GM21526 (cell line): Measurements from ENCODE around the gene PSMG2.
"Not testable (repeated sequence)": the region's sequence is repeated elsewhere in the genome, so short reads cannot be mapped to it uniquely, and the experiment has no call there.

Experiments
- ATAC-seq: cut with Tn5 transposase; IDR thresholded peaks from one replicate; pipeline ENCODE4 v1.9.1; 2021; ENCODE audit warnings: moderate library complexity; ENCODE audit not compliant: unreplicated experiment, low FRiP score

Gene PSMG2

DNA sequence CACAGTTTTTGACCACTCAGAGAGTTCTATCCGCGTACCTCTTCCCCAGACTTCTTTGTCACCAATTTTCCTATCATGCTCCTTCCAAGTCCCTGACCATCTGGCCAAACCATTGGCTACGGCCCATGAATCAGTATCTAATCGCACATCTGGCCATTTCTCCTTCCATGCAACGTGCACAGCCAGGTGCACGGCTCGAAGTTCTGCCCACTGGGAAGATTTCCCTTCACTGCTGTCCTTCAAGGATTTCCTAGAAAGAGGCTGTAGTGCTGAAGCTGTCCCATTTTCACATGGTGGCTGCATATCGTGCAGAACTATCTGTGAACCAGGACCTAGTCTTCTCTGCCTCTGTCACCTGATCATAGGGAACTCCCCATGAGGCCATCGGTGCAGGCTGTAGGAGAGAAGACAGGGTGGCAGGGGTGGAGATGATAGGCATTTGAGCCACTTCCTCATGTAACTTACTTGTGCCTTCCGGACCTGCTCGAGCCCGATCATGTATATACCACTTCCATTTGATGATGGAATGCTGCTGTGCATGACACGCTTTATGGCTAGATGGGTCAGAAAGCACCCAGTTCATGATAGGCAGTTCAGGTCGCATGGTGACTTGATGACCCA, 53.9 kb downstream of the PSMG2 start:
- not testable (repeated sequence) for ATAC-seq

- ATAC-seq: not testable (repeated sequence)
Measured at GRCh38 chr18:12758566-12758965, 55.7 kb downstream of the PSMG2 start.

- no peak for ATAC-seq
Measured at GRCh38 chr18:12765126-12765525, 62.3 kb downstream of the PSMG2 start.

DNA sequence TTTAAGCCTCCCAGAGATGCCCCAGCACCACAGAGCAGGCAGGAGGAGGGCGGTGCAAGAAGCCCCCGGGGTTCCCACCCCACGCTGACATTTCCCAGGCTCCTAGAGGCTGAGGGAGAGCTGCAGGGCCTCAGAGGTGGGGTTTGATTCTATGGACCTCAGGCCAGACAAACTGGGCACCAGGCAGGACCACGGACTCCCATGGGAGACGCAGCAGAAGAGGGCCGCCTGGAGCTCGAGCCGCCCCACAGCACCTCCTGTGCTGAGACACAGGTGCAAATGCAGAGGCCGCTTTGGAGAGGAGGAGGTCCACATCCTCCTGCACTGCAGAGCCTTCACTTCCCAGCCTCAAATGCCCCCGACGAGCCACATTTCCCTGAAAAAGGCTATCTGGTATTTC, 62.7 kb downstream of the PSMG2 start:
- no peak for ATAC-seq

DNA sequence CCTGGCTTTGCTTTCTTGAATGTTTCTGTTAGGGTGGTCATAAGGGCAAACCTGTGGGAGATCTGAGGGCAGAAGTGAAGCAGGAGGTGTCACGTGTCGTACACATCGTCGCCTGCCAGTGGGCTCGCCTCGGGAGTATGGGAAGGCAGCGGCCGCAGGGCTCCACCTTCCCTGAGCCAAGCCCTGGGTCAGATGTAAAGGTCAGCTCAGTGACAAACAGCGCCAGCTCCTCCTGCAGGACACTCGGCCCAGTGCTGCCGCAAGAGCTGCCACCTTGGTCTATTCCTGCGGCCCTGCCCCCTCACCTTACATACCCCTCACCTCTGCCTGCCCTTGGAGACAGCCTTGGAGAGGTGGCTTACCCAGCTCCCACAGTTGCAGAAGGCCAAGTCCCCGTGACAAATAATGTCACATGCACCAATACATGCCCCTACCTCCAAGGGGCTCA, 64.2 kb downstream of the PSMG2 start:
- no peak for ATAC-seq

DNA sequence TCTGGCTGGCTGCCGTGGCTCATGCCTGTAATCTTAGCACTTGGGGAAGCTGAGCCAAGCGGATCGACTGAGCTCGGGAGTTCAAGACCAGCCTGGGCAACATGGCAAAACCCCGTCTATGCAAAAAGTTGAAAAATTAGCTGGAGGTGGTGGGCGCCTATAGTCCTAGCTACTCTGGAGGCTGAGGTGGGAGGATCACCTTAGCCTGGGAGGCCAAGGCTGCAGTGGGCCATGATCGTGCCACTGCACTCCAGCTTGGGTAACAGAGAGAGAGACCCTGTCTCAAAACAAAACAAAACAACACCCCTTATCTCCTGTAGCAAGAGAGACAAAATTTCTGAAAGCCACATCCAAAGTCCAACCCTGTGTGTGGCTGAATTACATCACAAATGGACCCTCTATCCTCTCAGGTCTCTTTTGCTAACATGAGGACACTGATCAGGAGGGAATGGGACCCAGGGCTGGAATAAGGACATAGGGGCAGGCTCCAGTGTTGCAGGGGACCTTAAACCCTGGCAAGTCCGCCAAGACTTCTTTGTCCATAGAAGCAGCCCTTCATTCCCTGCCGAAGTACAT, 64.8 kb downstream of the PSMG2 start:
- ATAC-seq: no peak

DNA sequence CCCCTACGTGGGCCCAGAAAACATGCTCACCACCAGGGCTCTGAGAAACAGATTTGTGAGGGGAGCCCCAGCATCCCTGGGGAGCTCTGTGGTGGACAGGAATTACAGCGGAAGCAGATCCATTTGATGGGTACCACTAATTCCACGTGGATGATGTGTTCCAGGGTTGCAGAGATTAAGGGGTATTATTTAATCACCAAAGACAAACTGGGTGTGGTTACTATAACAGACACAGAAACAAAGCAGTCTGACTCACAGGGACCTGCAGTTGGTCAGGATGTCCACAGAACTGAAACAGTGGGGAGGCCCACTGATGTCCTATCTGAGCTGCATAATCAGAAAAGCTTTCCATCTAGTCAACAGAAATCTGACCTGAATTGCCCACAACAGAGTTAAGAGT, 65.8 kb downstream of the PSMG2 start:
- ATAC-seq: no peak

GRCh38 chr18:12769136-12769535, 66.3 kb downstream of the PSMG2 start:
- no peak for ATAC-seq

- ATAC-seq: no peak
Measured at GRCh38 chr18:12769644-12770440, 67.0 kb downstream of the PSMG2 start.

- ATAC-seq: no peak
Measured at GRCh38 chr18:12770469-12771219, 67.8 kb downstream of the PSMG2 start.

DNA sequence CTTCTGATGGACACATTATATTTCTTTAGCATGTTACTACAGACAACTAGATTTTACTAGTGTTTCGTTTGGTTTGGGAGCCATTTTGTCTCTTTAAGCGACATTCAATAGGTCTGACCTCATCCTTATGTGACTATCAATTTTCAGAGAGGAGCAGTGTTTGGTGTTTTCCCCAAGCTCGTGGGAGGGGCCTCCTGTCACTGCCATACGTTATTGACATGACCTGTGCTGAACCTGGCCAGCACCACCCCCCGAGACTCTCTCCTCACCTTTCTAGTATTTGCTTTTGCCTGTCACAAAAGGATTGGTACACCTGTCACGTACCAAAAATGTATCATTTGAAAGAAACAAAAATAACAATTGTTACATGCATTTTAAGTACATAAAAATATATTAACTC, 69.3 kb downstream of the PSMG2 start:
- no peak for ATAC-seq

- ATAC-seq: no peak
Measured at GRCh38 chr18:12773369-12773768, 70.5 kb downstream of the PSMG2 start.

GRCh38 chr18:12774982-12775381, 72.1 kb downstream of the PSMG2 start:
- ATAC-seq: no peak
